OCI-M1 (cell line): ENCODE data around the gene SFXN5.
A peak's percentile ranks its signal among the peaks of the same experiment; 100 is the strongest.
"Not testable (repeated sequence)": the region's sequence is repeated elsewhere in the genome, so short reads cannot be mapped to it uniquely, and the experiment has no call there.

Experiments
- DNase-seq: peaks from one replicate; lab custom pipeline; 2025; lab: John Stamatoyannopoulos, UW

SFXN5 gene

DNA sequence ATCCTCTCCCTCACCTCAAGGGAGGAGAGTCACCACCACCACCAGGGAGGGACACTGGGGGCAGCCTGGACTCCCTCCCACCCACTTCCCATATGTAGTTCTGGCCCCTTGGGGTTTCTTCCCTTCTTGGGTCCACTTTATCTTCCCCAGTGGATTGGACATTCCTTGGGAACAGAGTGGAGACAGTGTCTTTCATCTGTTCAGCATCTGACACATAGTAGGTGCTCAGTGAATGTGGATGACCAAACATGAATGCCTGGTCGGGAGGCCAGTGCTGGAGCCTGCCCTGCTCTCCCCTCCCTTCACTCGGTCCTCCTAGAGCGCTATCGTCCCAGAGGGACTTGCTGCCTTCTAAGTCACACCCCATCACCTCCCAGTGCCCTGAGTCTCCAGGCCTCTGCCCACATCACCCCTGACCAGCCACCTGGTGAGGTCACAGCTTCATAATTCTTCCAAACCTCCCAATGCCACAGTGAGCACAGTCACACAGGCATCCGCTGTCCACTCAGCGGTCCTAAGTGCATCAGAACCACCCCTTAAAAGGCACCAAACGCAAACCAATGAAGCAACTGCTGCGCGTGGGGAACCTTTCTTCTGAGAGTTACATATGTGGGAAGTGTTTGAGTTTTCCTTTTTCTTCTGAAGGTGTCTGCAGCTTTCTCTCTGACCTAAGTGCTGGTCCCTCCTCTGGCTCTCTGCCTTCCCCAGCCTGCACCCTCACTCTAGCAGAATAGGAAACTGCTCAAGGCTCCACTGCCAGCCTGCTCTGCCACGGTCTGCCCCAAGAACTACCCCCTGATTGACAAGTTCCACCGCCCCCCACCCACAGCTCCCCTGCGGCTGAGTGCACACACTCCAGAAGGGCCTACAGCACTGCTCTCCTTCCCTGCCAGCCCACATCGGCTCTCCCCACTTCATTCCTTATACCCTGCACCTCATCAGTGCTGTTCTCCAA lies 7.2 kb upstream of the SFXN5 start:
- DNase-seq: no peak

GRCh38 chr2:73077424-73077795 lies 5.9 kb upstream of the SFXN5 start:
- no peak for DNase-seq

DNA sequence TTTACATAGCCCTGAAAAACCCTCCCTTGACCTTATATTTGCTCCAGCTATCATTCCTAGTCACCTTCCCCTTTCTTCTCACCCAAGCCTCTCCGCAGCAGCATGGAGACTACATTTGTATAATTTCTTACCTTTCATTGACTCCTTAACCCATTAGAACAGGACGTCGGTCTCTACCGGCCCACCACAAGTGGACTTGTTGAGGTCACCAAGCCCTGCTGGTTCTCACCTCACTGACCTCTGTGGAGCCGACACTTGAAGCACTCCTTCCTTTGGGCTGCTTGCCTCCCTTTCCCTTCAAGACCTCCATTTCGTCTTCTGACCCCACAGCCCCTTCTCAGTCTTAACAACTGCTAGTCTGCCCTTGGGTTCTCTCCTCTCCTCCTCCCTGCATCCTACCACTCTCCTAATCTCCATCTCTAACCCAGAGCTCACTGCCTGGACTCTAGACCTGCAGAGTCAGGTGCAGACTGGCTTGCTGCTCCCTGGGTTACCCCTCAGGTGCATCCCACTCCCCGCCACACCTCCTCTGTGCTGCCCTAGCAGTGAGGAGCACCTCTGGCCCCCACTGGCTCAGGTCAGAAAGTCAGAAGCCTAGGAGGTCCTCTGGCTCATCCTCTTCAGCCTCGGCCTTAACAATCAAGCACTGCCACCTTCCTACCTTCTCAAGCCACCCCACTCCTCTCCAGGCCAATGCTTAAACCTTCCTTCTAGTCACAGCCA lies 5.3 kb upstream of the SFXN5 start:
- DNase-seq: no peak

DNA sequence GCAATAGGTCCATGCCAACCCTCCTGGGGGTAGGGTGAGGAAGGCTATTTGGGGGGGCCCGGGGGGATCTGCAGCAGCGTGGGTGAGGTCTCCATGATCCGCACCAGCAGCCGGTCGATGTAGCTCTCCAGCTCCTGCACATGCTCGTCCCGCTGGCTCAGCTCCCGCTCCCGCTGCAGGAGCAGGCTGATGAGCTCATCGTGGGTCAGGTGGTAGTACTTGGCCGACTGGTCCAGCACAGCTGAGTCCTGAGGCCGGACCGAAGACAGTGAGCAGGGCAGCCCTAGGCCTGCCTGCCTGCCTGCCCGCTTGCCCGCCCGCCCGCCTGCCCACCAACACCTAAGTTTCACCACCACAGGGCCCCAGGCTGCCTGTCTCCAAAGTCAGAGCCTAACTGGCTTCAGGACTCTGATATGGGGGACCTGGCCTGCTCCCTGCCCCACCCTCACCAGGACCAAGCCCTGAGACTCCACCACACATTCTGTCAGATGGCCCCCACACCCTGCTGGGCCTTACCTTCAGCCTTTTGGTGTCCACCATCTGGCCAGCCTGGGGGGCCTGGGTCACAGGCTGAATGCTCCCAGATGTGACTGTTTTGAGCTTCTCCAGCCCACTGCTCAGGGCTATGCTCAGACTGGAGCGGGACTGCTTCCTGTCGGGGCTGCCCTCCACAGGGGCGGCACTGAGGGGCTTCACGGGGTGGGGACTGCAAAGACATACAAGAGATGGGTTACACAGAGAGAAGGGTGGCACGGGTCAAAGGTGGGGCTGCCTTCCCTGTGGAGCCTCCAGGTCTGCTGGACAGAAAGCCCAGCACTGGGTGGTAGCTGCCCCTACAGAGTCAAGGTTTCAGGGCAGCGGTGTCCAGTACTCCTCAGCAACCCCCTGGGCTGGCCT lies 4.2 kb upstream of the SFXN5 start:
- DNase-seq: no peak

- DNase-seq: no peak
These were observed 2.9 kb upstream of the SFXN5 start for GRCh38 chr2:73074110-73075069.

DNA sequence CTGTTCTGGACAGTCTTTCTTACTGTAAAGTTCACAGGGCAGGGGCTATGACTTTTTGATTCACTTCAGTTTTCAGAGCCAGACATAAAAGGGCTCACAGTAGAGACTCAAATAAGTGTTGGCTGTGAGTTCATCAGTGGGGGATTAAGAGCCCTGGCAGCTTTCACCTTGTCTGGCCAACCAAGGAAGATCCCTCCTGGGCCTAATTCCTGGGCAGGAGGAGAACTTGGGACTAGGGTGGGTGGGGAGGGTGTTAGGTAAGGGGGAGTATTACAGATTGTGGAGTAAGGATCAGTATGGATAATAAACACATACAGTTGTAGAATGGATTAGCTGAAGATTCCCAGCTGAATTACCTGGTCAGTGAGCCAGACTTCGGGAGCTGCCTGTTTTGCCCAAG lies 904 bp upstream of the SFXN5 start:
- DNase-seq: no peak

DNA sequence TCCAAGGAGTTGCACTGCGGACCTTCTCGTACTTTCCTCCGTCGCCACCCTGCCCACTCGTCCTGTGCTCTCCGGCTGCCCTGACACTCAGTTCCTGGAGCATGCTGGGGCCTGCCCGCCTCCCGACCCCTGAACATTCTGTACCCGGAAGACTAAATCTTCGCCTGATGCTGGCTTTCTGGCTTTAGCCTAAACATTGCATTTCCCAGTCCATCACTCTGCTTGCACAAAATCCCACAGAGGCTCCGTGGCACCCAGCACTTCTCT lies 550 bp upstream of the SFXN5 start:
- no peak for DNase-seq

DNA sequence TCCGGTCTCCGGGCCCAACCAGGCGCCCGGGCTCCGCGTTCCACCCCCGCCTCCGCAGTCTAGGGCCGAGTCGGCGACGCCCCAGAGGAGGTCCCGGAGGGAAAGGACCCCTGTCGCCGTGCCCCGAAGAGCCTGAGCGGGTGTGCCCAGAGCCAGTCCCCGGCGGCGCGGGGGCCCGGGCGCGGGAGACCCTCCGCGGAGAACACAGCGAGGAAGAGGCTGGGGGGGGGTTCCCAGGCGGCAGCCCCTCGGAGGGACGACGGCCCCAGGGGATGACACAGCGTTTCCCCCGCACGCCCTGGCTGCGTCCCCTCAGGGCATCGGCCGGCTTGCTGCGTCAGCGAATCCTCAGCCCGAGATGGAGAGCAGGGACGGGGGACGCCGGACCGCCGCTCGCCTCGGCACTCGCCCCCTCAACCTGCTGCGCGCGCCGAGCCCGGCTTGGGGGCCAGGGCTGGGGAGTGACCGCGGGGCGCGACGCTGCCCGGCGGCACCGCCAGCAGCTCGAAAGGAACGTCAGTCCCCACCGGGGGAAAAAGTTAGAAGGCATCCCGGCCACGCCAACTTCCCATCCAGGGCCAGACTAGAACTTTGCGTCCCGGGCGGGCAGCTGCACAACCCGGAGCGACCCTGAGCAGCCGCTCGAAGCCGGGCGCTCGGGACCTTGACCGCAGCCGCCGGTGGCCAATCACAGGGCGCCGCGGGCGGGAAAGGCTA lies 711 bp downstream of the SFXN5 start:
- DNase-seq: peak; percentile 52

- DNase-seq: peak; percentile 60
These were observed 1.5 kb downstream of the SFXN5 start for GRCh38 chr2:73069855-73070642.

DNA sequence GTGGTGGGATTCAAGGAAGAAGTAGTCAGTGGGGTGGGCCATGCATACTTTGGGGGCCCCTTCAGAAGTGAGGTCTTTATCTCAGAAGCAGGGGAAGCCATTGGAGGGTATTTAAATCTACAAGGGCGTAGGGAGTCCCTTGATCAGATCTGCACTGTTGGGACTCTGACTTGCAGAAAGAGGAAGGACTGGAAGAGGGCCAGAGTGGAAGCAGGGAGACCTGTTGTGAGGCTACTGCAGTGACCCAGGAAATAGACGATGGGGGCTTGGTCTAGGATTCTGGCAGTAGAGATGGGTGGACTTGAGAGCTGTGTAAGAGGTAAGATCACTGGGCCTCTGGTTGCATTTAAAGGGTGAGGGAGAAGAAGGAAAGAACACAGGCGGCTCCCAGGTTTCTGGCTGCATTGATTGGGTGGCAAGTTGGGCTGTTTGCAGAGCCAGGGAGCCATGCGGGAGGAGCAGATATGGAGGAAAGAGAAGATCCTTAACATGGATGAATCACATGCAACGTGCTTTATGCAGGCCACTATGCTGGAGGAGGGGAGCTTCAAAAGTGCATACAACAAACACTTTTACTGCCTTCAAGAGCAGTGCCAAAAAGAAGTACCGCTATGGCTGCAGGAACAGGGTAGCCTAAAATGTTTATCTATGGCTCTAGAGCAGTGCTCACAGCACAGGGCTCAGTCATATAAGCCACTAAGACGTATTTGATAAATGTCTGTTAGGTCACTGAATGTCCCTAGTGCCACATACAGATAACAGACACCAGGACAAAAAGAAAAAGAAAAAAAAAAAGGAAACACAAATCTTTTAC lies 2.3 kb downstream of the SFXN5 start:
- DNase-seq: peak; percentile 60

DNA sequence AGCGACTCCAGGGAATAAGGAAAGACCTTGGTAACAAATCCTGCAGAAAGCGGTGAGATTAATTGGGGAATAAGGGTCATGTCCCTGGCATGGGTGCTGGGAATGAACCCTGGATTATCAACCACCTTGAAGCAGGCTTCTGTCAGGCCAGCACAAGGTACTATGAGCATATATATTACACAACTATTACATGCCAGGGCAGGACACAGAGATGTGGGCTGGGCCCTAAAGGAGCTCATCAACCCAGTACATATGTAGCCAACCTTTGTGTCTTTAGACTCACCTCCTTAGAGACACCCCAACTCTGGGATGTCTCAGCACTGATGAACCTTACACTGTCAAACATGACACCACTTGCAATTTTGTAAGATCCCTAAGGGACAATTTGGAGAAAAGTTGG lies 3.4 kb downstream of the SFXN5 start:
- DNase-seq: no peak

- no peak for DNase-seq
These were observed 4.5 kb downstream of the SFXN5 start for GRCh38 chr2:73067043-73067442.

GRCh38 chr2:73065070-73065469 lies 6.4 kb downstream of the SFXN5 start:
- not testable (repeated sequence) for DNase-seq

- DNase-seq: no peak
These were observed 7.3 kb downstream of the SFXN5 start for GRCh38 chr2:73063909-73064875.

DNA sequence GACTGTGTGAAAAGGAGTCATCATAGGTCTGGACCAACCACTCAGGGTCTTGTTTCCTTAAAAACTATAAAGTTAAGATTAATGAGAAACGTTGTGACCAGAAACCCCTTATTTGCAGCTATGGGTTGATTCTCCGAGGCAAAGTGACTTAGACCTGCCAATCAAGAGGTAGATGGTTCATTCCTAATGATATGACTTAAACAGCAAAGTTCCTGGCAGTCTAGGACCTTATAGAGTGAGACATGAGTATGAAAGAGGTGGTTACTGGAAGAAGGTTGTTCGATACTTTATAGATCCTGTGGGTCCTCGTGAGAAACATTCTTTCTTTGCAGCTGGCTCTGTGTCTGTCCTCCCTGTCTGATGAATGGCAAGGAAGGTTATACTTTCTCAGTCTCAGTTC lies 8.0 kb downstream of the SFXN5 start:
- no peak for DNase-seq

GRCh38 chr2:73059106-73059505 lies 12.4 kb downstream of the SFXN5 start:
- DNase-seq: no peak

DNA sequence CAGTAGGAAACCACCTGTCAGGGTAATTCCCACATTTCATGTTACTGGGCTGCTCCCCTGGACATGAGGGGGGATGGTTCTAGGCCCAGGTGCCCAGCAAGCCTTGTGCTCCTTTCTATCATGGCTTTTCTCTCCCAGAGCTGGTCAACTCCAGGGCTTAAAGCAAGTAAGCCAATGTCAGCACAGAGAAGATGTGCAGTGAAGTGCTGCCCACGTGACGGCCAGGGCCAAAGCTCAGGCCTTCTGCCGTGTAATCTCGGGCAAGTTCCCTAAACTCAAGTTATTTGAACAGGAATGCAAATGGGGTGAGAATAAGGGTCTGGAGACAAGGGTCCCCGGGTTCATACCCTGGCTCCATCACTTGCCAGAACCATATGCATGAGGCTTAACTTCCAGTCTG lies 16.5 kb downstream of the SFXN5 start:
- DNase-seq: no peak
